ENCODE data around the gene CAPZB.

GRCh38 chr1:19456968-19457441 is 28.3 kb downstream of the CAPZB start:
- TF ChIP-seq MYC (IDR thresholded peaks at IDR 0.05; ENCODE audit: low read depth, low read length) (no peak), CTCF (IDR thresholded peaks at IDR 0.05; ENCODE audit: low read depth, low read length) (no peak), POLR2A (IDR thresholded peaks at IDR 0.05; ENCODE audit: extremely low read depth, insufficient read length) (no peak), MAX (IDR thresholded peaks at IDR 0.05; ENCODE audit: low read depth, low read length) (no peak)

Data from NB4 (cell line).